GM12878 (cell line): ENCODE results near the gene EPHA7. TPM values are rescaled to one million over a fixed set of nuclear protein-coding genes. Genes with fewer than 3 reads are reported as not detected.

Source experiments
- ATAC-seq: fragments of 200-7000 bp; cut with Tn5 transposase; 3 replicates; pipeline ENCODE4 v1.9.1; 2020; ENCODE audit warnings: mild to moderate bottlenecking, moderate library complexity
- BruUV-seq: library from RNA; stranded (reverse); fragments of 400-500 nt; replicated peaks from 2 replicates; lab custom pipeline; 2021; lab: Mats Ljungman, UMichigan
- CTCF ChIA-PET: fragments of 300-600 bp; sonication (Branson Sonifier 250); formaldehyde crosslinking; extraction: SDS; loops from one replicate; lab custom pipeline; 2021; ENCODE audit warnings: inconsistent platforms; lab: Yijun Ruan, JAX
- POLR2A ChIA-PET: fragments of 350-600 bp; formaldehyde crosslinking; extraction: SDS; loops from one replicate; lab custom pipeline; 2021; ENCODE audit warnings: inconsistent platforms; lab: Charles Lee
- RAD21 ChIA-PET: fragments of 300-600 bp; sonication (Branson Sonifier 250); formaldehyde crosslinking; loops from one replicate; lab custom pipeline; 2023; ENCODE audit warnings: antibody characterized with exemption; ENCODE audit not compliant: unreplicated experiment; lab: Charles Lee
- SMC1A ChIA-PET: fragments of 300-600 bp; sonication (Branson Sonifier 250); formaldehyde crosslinking; loops from one replicate; lab custom pipeline; 2023; ENCODE audit not compliant: unreplicated experiment, uncharacterized antibody; lab: Charles Lee
- DNase-seq: peaks from one replicate; pipeline ENCODE4 v3.0.0-alpha.2; 2011; ENCODE audit warnings: low read depth, low spot score
- FAIRE-seq: peaks from 3 replicates; lab custom pipeline; 2011; peaks lifted over from hg19 to GRCh38; lab: Jason Lieb, UNC
- H2AFZ ChIP-seq: 2 replicates; pipeline ENCODE4 v1.6.0; 2011; ENCODE audit warnings: low read depth, low read length, control low read depth; ENCODE audit not compliant: control insufficient read depth
- H3K27ac ChIP-seq: 2 replicates; pipeline ENCODE4 v1.5.1; 2011; ENCODE audit warnings: control low read depth; ENCODE audit not compliant: control insufficient read depth, insufficient read depth
- H3K27me3 ChIP-seq, 2 experiments: replicated peaks in 1 of 2; 2 replicates each; pipeline versions ENCODE4 v1.6.0 to v1.6.1; 2011; ENCODE audit warnings: low read length in 1 of 2; ENCODE audit not compliant: control insufficient read depth in 2 of 2, insufficient read depth in 2 of 2
- H3K36me3 ChIP-seq, 2 experiments: 2 replicates each; pipeline ENCODE4 v1.5.1; 2011; ENCODE audit warnings: low read length in 1 of 2; ENCODE audit not compliant: control insufficient read depth in 2 of 2, insufficient read depth in 2 of 2
- H3K4me1 ChIP-seq: 2 replicates; pipeline ENCODE4 v1.6.1; 2011; ENCODE audit warnings: mild to moderate bottlenecking, low read length, moderate library complexity, mixed read lengths; ENCODE audit not compliant: control insufficient read depth, insufficient read depth
- H3K4me2 ChIP-seq: 2 replicates; pipeline ENCODE4 v1.6.0; 2011; ENCODE audit warnings: control low read depth; ENCODE audit not compliant: control insufficient read depth, insufficient read depth
- H3K4me3 ChIP-seq: fragments of 200-600 bp; sonication (generic); 2 replicates; pipeline ENCODE4 v1.5.1; 2016
- H3K79me2 ChIP-seq: 2 replicates; pipeline ENCODE4 v1.6.0; 2011; ENCODE audit warnings: low read length; ENCODE audit not compliant: control insufficient read depth, insufficient read depth
- H3K9ac ChIP-seq: 2 replicates; pipeline ENCODE4 v1.8.0; 2011; ENCODE audit warnings: low read length, control low read depth, mixed read lengths; ENCODE audit not compliant: control insufficient read depth, insufficient read depth
- H3K9me3 ChIP-seq: replicated peaks from 3 replicates; pipeline ENCODE4 v1.5.1; 2011; ENCODE audit warnings: mild to moderate bottlenecking, low read length; ENCODE audit not compliant: control insufficient read depth, insufficient read depth
- H4K20me1 ChIP-seq: 2 replicates; pipeline ENCODE4 v1.6.0; 2011; ENCODE audit not compliant: control insufficient read depth, insufficient read depth
- GABPA ChIP-seq: IDR thresholded peaks from 2 replicates; pipeline ENCODE4 v1.6.1; 2014; ENCODE audit warnings: antibody characterized with exemption, low read depth, mild to moderate bottlenecking, inconsistent platforms
- HDGF ChIP-seq: fragments of 450-650 bp; IDR thresholded peaks from 2 replicates; pipeline ENCODE4 v1.6.1; 2016; ENCODE audit warnings: antibody characterized with exemption
- MEF2A ChIP-seq: IDR thresholded peaks from 2 replicates; pipeline ENCODE4 v1.6.1; 2011; ENCODE audit warnings: low read depth, mild to moderate bottlenecking, low read length, moderate library complexity; ENCODE audit not compliant: insufficient read depth
- NR2F1 ChIP-seq: fragments of 450-650 bp; conservative IDR thresholded peaks from 2 replicates; pipeline ENCODE4 v1.6.1; 2017; ENCODE audit warnings: mild to moderate bottlenecking
- NRF1 ChIP-seq: conservative IDR thresholded peaks from 2 replicates; pipeline ENCODE4 v1.6.1; 2011; ENCODE audit warnings: mild to moderate bottlenecking, low read depth, low read length, improper control_type of control experiment
- RAD21 ChIP-seq: IDR thresholded peaks from 2 replicates; pipeline ENCODE4 v1.6.1; 2011; ENCODE audit warnings: mild to moderate bottlenecking, low read depth, low read length, moderate library complexity; ENCODE audit not compliant: insufficient read depth
- SRF ChIP-seq, 2 experiments: IDR thresholded peaks; 2 replicates each; pipeline ENCODE4 v1.6.1; 2011; ENCODE audit warnings: low read depth in 2 of 2, low read length in 2 of 2, mild to moderate bottlenecking in 1 of 2, moderate library complexity in 1 of 2
- TAF1 ChIP-seq: IDR thresholded peaks from 2 replicates; pipeline ENCODE4 v1.6.1; 2011; ENCODE audit warnings: mild to moderate bottlenecking, low read depth, low read length, borderline replicate concordance
- TBL1XR1 ChIP-seq: IDR thresholded peaks from 2 replicates; pipeline ENCODE4 v1.6.1; 2012; ENCODE audit warnings: low read depth, low read length, improper control_type of control experiment
- whole genome bisulfite sequencing: methylation state at CpG from one replicate; pipeline ENCODE4 v1.1.6; 2016; ENCODE audit warnings: low lambda C conversion rate; ENCODE audit not compliant: insufficient replicate concordance, insufficient coverage; ENCODE audit errors: missing lambda C conversion rate; 5-methylcytosine and 5-hydroxymethylcytosine counted together
- in situ Hi-C: fragments of 300-500 bp; cut with MboI; formaldehyde crosslinking; loops from 9 replicates; pipeline ENCODE4 v1.14.3; 2018; ENCODE audit warnings: mixed read lengths
- intact Hi-C: fragments of 100-400 bp; cut with micrococcal nuclease; formaldehyde crosslinking; loops from one replicate; pipeline ENCODE4 v1.14.2; 2022; ENCODE audit not compliant: unreplicated experiment
- polyA plus RNA-seq, 11 experiments: library from polyadenylated mRNA; depleted of rRNA in 4 of 11; unstranded in 6 of 11; stranded (reverse) in 5 of 11; fragments of >200 nt; fragmentation: Nextera tagmentation in 4 of 11; fragmentation: Illumina TruSeq in 1 of 11; extraction: Ambion mirVana in 4 of 11; extraction: Trizol in 1 of 11; gene quantifications; 1 replicate in 1 of 11; 2 replicates in 10 of 11; pipeline versions ENCODE4 v1.2.1 to v1.2.3, GENCODE V29; 2011 to 2016; ENCODE audit warnings: inconsistent platforms in 2 of 11, missing spikeins in 2 of 11, low read depth in 1 of 11
- total RNA-seq, 4 experiments: library from RNA; depleted of rRNA in 3 of 4; stranded (reverse); fragments of >200 nt in 3 of 4; fragmentation: Illumina TruSeq in 1 of 4; extraction: Trizol in 1 of 4; gene quantifications; 2 replicates each; pipeline versions ENCODE4 v1.2.1 to v1.2.3, GENCODE V29; 2013 to 2021
- TF ChIP-seq, protein P1 (sequence below): fragments of 450-650 bp; IDR thresholded peaks from 2 replicates; pipeline ENCODE4 v1.6.1; 2017; ENCODE audit warnings: borderline replicate concordance
- TF ChIP-seq, protein P2 (sequence below): fragments of 450-650 bp; formaldehyde crosslinking; IDR thresholded peaks from 2 replicates; pipeline ENCODE4 v1.5.0; 2022; ENCODE audit warnings: mild to moderate bottlenecking, missing genetic modification characterization

The EPHA7 gene
- total and polyA plus RNA-seq, 10 of the 15 experiments (the other 5 are each of a cell fraction or from before 2014, with no cell fraction given), result not detected

DNA sequence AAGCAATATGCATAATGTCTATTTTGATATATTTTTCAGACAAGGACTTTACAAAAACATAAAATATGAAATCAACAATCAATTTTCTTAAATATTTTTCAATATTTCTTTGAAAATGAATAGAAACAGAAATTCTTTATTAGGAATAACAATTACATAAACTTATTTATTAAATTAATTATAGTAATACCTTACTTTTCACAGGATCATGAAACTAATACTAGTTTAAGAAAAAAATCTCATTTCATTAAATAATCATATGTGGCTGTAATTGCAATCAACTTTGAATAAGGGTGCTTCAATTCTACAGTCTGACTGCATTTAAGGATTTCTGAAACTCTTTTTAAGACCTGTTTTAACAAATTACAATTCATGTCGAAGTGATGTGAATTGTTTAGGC, 26.6 kb downstream of the EPHA7 start:
- POLR2A ChIA-PET, result no interaction called here
- no peaks in the 10 kb centered on the region for H3K27me3 ChIP-seq

More for the DNA sequence above, 26.6 kb downstream of the EPHA7 start:
- H3K79me2 ChIP-seq, result no peaks in the 10 kb centered on the region
- H3K9me3 ChIP-seq, result no peaks in the 10 kb centered on the region
- no peak for FAIRE-seq
- RAD21 ChIA-PET, result no interaction called here
- TF ChIP-seq NRF1 (no peak), TBL1XR1 (no peak), GABPA (no peak), MEF2A (no peak), TAF1 (no peak), HDGF (no peak), SRF (IDR thresholded peaks at IDR 0.05; ENCODE audit: low read depth in 2 of 2, low read length in 2 of 2) (no peak), RAD21 (no peak), NR2F1 (no peak)
- TF ChIP-seq, protein P1, sequence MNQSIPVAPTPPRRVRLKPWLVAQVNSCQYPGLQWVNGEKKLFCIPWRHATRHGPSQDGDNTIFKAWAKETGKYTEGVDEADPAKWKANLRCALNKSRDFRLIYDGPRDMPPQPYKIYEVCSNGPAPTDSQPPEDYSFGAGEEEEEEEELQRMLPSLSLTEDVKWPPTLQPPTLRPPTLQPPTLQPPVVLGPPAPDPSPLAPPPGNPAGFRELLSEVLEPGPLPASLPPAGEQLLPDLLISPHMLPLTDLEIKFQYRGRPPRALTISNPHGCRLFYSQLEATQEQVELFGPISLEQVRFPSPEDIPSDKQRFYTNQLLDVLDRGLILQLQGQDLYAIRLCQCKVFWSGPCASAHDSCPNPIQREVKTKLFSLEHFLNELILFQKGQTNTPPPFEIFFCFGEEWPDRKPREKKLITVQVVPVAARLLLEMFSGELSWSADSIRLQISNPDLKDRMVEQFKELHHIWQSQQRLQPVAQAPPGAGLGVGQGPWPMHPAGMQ, result no peak
- TF ChIP-seq, protein P2, sequence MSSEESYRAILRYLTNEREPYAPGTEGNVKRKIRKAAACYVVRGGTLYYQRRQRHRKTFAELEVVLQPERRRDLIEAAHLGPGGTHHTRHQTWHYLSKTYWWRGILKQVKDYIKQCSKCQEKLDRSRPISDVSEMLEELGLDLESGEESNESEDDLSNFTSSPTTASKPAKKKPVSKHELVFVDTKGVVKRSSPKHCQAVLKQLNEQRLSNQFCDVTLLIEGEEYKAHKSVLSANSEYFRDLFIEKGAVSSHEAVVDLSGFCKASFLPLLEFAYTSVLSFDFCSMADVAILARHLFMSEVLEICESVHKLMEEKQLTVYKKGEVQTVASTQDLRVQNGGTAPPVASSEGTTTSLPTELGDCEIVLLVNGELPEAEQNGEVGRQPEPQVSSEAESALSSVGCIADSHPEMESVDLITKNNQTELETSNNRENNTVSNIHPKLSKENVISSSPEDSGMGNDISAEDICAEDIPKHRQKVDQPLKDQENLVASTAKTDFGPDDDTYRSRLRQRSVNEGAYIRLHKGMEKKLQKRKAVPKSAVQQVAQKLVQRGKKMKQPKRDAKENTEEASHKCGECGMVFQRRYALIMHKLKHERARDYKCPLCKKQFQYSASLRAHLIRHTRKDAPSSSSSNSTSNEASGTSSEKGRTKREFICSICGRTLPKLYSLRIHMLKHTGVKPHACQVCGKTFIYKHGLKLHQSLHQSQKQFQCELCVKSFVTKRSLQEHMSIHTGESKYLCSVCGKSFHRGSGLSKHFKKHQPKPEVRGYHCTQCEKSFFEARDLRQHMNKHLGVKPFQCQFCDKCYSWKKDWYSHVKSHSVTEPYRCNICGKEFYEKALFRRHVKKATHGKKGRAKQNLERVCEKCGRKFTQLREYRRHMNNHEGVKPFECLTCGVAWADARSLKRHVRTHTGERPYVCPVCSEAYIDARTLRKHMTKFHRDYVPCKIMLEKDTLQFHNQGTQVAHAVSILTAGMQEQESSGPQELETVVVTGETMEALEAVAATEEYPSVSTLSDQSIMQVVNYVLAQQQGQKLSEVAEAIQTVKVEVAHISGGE (CRISPR knock-in tag), result no peak
- TF ChIP-seq, all 136 proteins: peak for 0
- no peak for ATAC-seq
- SMC1A ChIA-PET, result no interaction called here
- Histone ChIP-seq H3K9ac (no peak overlapping the region), H3K4me1 (no peaks in the 10 kb centered on the region), H4K20me1 (no peaks in the 10 kb centered on the region), H3K36me3 (no peaks in the 10 kb centered on the region), H3K27ac (no peak overlapping the region), H3K4me2 (no peak overlapping the region), H2AFZ (no peak overlapping the region), H3K4me3 (no peak overlapping the region)
- intact Hi-C loops, result no loop called here
- no TSS peak for BruUV-seq
- CTCF ChIA-PET, result no interaction called here
- 0% methylated on average over 1 of the region's 1 CpG for WGBS
- in situ Hi-C loops, result no loop called here
- DNase-seq, result no peak
